GM10248 (cell line): ENCODE results near the gene MARF1.
"Not testable (repeated sequence)": the region's sequence is repeated elsewhere in the genome, so short reads cannot be mapped to it uniquely, and the experiment has no call there.

ENCODE experiments used
- CTCF ChIA-PET: fragments of 300-600 bp; sonication (Branson Sonifier 250); formaldehyde crosslinking; extraction: SDS; loops from one replicate; lab custom pipeline; 2021; ENCODE audit warnings: antibody characterized with exemption; lab: Yijun Ruan, JAX
- POLR2A ChIA-PET: fragments of 350-650 bp; sonication (Branson Sonifier 250); formaldehyde crosslinking; extraction: SDS; loops from one replicate; lab custom pipeline; 2020; ENCODE audit warnings: antibody characterized with exemption; lab: Yijun Ruan, JAX
- DNase-seq: peaks from one replicate; pipeline ENCODE4 v3.0.0; 2012; ENCODE audit errors: extremely low spot score
- CTCF ChIP-seq: IDR thresholded peaks from 2 replicates; pipeline ENCODE4 v1.5.1; 2012; ENCODE audit warnings: mild to moderate bottlenecking, low read depth; ENCODE audit errors: extremely low read depth, missing control alignments, control extremely low read depth

The MARF1 gene

GRCh38 chr16:15583526-15583925, 59.4 kb downstream of the MARF1 start:
- CTCF ChIA-PET = no interaction called here
- POLR2A ChIA-PET = no interaction called here
- DNase-seq = no peak
- no peak for TF ChIP-seq CTCF

GRCh38 chr16:15581127-15581815, 61.7 kb downstream of the MARF1 start:
- ChIA-PET CTCF (interaction anchor here (1.2 kb wide), 1 partner anchor 22 kb away, joined by 3 read pairs; no protein-coding TSS in a partner anchor), POLR2A (no interaction called here)
- DNase-seq = no peak
- no peak for TF ChIP-seq CTCF

DNA sequence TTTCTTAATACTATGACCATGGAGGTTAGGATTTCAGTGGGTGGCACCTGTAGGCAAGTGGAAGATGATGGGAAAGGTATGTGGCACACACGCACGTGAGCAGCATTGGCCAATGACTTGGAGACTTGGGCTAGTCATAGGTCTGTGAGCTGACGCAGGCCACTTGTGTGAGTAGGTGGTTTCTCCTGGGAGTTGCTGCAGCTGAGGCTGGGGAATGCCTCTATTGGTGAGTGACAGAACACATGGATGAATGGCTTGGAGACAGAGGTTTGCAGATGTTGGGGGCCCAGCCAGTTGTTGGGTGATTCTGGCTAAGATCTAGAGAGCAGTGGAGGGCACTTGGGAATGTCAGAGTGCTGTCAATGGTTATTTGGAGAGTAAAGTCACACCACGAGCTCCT, 64.1 kb downstream of the MARF1 start:
- no peak for DNase-seq
- POLR2A ChIA-PET = no interaction called here
- CTCF ChIA-PET = no interaction called here
- TF ChIP-seq CTCF = no peak

- ChIA-PET POLR2A (no interaction called here), CTCF (interaction anchor here (1.6 kb wide), 1 partner anchor 128 kb away, joined by 4 read pairs; no protein-coding TSS in a partner anchor)
- DNase-seq = no peak
- TF ChIP-seq CTCF = no peak
Observed at GRCh38 chr16:15576960-15577958, 65.7 kb downstream of the MARF1 start.

GRCh38 chr16:15575293-15576049, 67.5 kb downstream of the MARF1 start:
- CTCF ChIA-PET = no interaction called here
- DNase-seq = no peak
- no peak for TF ChIP-seq CTCF
- POLR2A ChIA-PET = no interaction called here

GRCh38 chr16:15574614-15574948, 68.4 kb downstream of the MARF1 start:
- ChIA-PET CTCF (no interaction called here), POLR2A (no interaction called here)
- DNase-seq = no peak
- TF ChIP-seq CTCF = no peak

DNA sequence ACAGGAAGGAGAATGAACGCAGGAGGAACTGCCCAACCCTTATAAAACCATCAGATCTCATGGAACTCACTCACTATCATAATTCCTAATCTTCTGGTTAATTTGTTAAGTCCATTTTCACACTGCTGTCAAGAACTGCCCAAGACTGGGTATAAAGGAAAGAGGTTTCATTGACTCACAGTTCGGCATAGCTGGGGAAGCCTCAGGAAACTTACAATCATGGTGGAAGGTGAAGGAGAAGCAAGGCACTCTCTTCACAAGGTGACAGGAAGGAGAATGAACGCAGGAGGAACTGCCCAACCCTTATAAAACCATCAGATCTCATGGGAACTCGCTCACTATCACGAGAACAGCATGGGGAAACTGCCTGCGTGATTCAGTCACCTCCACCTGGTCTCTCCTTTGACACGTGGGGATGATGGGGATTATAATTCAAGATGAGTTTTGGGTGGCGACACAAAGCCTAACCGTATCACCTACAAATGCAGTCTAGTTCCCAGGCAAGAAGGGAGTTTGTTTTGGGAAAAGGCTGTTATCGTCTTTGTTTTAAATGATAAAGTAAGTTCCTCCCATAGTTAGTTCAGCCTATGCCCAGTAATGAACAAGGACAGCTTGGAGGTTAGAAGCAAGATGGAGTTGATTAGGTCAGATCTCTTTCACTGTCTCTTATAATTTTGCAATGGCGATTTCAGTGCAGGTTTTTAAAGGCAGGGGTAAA, 68.9 kb downstream of the MARF1 start:
- DNase-seq, POLR2A ChIA-PET, CTCF ChIA-PET: not testable (repeated sequence)
